ENCODE measurements around the gene GNA15.

The GNA15 gene

DNA sequence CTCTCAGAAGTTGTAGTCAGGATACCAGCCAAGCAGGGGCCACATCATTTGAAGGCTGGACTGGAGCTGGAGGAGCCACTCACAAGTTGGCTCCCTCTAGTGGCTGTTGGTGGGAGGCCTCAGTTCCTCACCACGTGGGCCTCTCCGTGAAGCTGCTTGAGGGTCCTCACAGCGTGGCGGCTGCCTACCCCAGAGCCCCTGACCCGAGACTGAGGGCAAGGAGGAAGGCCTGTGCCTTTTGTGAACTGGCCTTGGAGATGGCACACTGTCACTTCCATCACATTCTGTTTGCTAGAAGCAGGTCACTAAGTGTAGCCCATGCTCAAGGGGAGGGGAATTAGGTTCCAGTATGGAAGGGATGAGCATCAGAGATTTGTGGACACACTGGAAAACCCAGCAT, 27.1 kb upstream of the GNA15 start:
- Histone ChIP-seq H3K27ac (ENCODE audit: low read depth, low read length) (no peak overlapping the region), H3K9ac (ENCODE audit: low read depth, low read length) (no peak overlapping the region), H3K4me1 (ENCODE audit: control insufficient read depth, insufficient read depth, low read length) (no peaks in the 10 kb centered on the region), H3K36me3 (ENCODE audit: control insufficient read depth, insufficient read depth, low read length) (no peaks in the 10 kb centered on the region), H3K4me3 (ENCODE audit: low read depth, low read length) (no peak overlapping the region), H3K27me3 (ENCODE audit: control insufficient read depth, insufficient read depth, low read length) (no peaks in the 10 kb centered on the region), H3K9me3 (ENCODE audit: control insufficient read depth, insufficient read depth, low read length) (no peaks in the 10 kb centered on the region)

DNA sequence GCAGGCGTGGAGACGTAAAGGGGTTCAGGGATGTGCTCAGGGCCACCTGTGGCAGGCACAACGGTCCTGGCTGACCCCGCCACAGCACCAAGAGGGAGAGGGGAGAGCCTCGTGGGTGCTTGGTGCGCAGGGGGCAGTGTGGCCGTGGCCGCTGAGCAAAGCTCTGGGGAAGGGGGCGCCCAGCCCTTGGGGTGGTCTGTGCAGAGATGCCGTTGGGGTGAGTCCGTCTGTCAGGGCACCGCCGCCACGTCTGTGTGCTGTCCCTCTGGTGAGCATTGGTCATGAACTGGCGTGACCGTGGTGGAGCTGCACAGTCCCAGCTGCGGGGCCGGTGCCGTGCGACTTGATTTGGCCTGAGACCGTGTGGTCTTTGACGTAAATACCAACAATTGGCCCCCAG, 26.3 kb upstream of the GNA15 start:
- no peak overlapping the region for H3K4me3 ChIP-seq (ENCODE audit: low read depth, low read length)
- no peaks in the 10 kb centered on the region for H3K36me3 ChIP-seq (ENCODE audit: control insufficient read depth, insufficient read depth, low read length)
- no peak overlapping the region for H3K9ac ChIP-seq (ENCODE audit: low read depth, low read length)
- no peaks in the 10 kb centered on the region for H3K4me1 ChIP-seq (ENCODE audit: control insufficient read depth, insufficient read depth, low read length)
- no peaks in the 10 kb centered on the region for H3K27me3 ChIP-seq (ENCODE audit: control insufficient read depth, insufficient read depth, low read length)
- H3K27ac ChIP-seq (ENCODE audit: low read depth, low read length), result no peak overlapping the region
- H3K9me3 ChIP-seq (ENCODE audit: control insufficient read depth, insufficient read depth, low read length), result no peaks in the 10 kb centered on the region

DNA sequence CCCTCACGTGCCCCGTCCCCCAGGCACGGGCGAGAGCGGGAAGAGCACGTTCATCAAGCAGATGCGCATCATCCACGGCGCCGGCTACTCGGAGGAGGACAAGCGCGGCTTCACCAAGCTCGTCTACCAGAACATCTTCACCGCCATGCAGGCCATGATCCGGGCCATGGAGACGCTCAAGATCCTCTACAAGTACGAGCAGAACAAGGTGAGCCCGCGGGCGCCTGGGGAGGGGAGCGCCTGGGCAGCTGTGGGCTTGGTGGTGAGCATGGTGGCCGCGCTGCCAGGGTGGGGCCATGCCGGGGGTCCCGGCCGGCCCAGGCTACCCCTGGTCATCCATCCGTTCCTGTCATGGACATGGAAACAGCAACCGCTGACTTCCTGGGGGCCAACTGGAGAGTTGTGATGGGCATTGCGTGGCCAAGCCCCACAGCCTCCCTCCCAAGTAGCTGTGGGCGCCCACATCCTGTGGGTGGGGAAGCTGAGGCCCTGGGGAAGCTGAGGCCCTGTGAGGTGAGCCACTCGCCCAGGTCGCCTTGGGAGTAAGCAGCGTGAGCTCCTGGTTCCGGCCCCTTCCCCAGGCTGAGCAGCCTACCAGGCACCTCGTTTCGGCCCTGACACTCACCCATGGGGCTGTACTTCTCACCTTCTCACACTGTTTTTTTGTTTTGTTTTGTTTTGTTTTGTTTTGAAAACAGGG, 25.6 kb upstream of the GNA15 start:
- no peaks in the 10 kb centered on the region for H3K4me1 ChIP-seq (ENCODE audit: control insufficient read depth, insufficient read depth, low read length)
- no peak overlapping the region for H3K9ac ChIP-seq (ENCODE audit: low read depth, low read length)
- H3K9me3 ChIP-seq (ENCODE audit: control insufficient read depth, insufficient read depth, low read length), result no peaks in the 10 kb centered on the region
- H3K27me3 ChIP-seq (ENCODE audit: control insufficient read depth, insufficient read depth, low read length), result no peaks in the 10 kb centered on the region
- H3K27ac ChIP-seq (ENCODE audit: low read depth, low read length), result no peak overlapping the region
- H3K4me3 ChIP-seq (ENCODE audit: low read depth, low read length), result no peak overlapping the region
- H3K36me3 ChIP-seq (ENCODE audit: control insufficient read depth, insufficient read depth, low read length), result no peaks in the 10 kb centered on the region

DNA sequence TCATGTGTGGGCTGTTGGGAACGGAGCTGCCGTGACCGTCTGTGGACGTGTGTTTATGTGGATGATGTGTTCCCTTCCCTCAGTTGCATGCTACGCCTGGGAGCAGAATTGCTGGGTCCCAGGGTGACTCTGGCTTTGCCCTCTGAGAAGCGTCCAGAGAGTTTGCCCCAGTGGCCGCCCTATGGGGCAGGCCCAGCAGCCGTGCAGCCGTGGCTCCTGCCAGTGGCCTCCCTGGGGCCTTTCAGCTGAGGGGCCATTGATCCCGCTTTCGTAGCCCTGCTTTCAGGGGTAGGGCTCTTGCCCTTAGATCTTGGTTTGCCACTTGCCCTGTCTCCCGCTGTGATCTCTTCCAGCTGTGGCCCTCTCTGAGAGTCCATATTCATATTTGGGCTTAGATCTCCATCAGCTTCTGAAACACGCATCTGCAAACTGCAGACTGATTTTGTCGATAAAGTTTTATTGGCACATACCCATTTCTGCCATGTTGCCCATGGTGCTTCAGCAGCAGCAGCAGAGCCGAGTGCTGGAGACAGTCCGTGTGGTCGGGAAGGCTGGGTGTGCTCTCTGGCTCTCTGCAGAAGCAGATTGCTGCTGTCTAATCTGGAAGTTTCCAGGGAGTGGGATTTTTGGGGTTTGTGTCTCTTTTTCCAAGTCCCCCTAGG, 24.1 kb upstream of the GNA15 start:
- Histone ChIP-seq H3K9me3 (ENCODE audit: control insufficient read depth, insufficient read depth, low read length) (no peaks in the 10 kb centered on the region), H3K36me3 (ENCODE audit: control insufficient read depth, insufficient read depth, low read length) (no peaks in the 10 kb centered on the region), H3K4me1 (ENCODE audit: control insufficient read depth, insufficient read depth, low read length) (no peaks in the 10 kb centered on the region), H3K27ac (ENCODE audit: low read depth, low read length) (no peak overlapping the region), H3K9ac (ENCODE audit: low read depth, low read length) (no peak overlapping the region), H3K4me3 (ENCODE audit: low read depth, low read length) (no peak overlapping the region), H3K27me3 (ENCODE audit: control insufficient read depth, insufficient read depth, low read length) (no peaks in the 10 kb centered on the region)

DNA sequence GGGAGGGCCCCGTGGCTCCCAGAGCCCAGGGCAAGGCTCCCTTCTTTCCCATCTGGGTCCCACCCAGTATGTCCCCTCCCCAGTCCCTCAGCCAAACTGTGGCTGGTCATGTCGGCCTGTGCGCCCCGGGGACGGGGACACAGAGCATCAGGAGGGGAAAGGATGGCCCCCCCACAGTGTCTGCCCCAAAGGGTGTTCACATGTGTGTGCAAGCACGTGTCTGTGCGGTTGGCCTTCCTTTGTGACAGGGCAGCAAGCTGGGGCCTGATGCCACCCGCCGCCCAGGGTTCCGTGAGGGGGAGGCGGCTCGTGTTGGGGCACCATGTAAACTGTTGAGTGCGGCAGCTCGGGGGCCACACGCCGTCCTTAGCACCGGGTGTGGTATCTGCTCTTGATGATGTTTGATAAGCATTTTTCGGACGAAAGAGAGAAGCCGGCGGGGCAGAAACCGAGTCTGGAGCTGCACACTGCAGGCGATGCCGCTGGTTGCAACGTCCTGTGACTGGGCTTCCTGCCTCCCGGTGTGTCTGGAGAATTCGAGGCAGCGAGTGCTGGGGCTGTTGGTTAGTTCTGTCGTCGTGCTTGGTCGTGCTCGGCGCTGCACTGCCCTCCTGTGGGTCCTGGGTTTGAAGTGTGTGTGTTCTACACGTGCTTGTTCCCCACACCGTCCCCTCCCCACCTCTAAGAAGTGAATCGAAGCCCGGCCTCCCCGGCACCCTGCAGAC, 23.3 kb upstream of the GNA15 start:
- no peaks in the 10 kb centered on the region for H3K4me1 ChIP-seq (ENCODE audit: control insufficient read depth, insufficient read depth, low read length)
- H3K36me3 ChIP-seq (ENCODE audit: control insufficient read depth, insufficient read depth, low read length), result no peaks in the 10 kb centered on the region

DNA sequence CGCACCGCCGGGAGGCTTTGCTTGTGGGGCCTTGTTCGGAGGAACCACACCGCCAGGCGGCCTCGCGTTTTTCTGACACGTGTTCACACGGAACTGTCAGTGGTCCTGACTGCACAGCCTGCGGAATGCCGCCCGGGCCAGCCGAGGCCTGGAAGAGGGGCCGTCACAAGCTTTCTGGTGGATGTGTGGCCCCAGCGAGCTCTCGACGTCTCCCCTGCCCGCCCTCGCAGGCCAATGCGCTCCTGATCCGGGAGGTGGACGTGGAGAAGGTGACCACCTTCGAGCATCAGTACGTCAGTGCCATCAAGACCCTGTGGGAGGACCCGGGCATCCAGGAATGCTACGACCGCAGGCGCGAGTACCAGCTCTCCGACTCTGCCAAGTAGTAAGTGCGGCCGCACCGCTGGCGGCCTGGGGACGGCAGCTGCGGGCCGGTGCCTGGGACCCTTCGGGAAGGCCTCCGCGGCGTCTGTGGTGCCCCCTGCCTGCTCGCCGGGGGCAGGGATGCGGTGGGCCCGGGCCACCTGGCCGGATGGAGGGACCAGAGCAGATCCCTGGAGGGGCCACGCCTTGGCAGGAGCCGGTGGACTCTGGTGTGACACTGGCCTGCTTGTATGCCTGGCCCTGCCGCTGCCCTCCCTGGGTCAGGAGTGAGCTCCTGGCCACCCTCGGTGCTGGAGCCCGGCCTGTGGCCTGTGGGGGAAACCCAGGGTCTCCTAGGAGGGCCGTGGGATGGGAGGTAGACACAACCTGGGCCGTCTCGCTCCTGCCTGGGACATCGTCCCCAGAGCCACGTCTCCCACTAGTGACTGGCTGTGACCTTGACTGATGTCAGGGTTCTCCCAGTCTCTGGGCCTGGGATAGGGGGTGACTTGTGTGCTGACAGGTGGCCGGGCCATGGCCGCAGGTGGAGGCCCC, 22.5 kb upstream of the GNA15 start:
- Histone ChIP-seq H3K27me3 (ENCODE audit: control insufficient read depth, insufficient read depth, low read length) (no peaks in the 10 kb centered on the region), H3K4me1 (ENCODE audit: control insufficient read depth, insufficient read depth, low read length) (no peaks in the 10 kb centered on the region), H3K27ac (ENCODE audit: low read depth, low read length) (no peak overlapping the region), H3K4me3 (ENCODE audit: low read depth, low read length) (no peak overlapping the region), H3K9ac (ENCODE audit: low read depth, low read length) (no peak overlapping the region), H3K36me3 (ENCODE audit: control insufficient read depth, insufficient read depth, low read length) (no peaks in the 10 kb centered on the region), H3K9me3 (ENCODE audit: control insufficient read depth, insufficient read depth, low read length) (no peaks in the 10 kb centered on the region)

More for the DNA sequence above, 23.3 kb upstream of the GNA15 start:
- H3K27ac ChIP-seq (ENCODE audit: low read depth, low read length), result no peak overlapping the region
- H3K9me3 ChIP-seq (ENCODE audit: control insufficient read depth, insufficient read depth, low read length), result no peaks in the 10 kb centered on the region
- H3K9ac ChIP-seq (ENCODE audit: low read depth, low read length), result no peak overlapping the region
- H3K27me3 ChIP-seq (ENCODE audit: control insufficient read depth, insufficient read depth, low read length), result no peaks in the 10 kb centered on the region
- H3K4me3 ChIP-seq (ENCODE audit: low read depth, low read length), result no peak overlapping the region

DNA sequence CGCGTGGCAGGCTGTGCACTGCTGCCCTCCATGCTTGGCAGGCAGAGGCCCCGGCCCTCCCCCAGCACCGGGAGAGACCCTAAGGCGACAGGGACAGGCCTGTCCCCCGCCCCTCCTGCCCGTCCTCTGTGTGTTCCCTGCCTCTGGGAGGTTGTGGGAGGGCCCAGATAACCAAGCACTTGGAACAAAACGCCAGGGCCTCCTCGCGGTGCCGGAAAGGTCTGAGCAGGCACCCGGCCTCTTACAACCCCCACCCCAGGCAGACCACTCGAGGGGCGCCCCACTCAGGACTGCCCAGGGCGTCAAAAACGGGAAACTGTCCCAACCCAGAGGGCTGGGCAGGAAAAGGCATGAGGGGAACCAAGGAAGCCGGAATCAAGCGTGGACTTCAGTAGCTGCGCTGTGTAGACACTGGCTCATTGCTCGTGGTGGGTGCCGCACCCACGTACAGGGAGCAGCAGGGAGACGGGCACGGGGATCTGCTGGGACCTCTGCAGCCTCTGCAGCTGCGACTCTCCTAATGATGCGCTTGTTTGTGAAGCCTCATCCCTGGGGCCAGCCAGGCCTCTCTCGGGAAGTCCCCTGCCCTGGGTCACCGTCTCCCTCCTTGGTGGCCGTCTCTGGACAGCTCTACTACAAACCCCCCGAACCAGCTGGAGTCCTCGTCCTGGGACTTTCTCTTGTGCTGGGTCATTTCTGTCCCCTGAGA, 21.7 kb upstream of the GNA15 start:
- no peak overlapping the region for H3K27ac ChIP-seq (ENCODE audit: low read depth, low read length)
- H3K4me1 ChIP-seq (ENCODE audit: control insufficient read depth, insufficient read depth, low read length), result no peaks in the 10 kb centered on the region
- no peak overlapping the region for H3K4me3 ChIP-seq (ENCODE audit: low read depth, low read length)
- H3K36me3 ChIP-seq (ENCODE audit: control insufficient read depth, insufficient read depth, low read length), result no peaks in the 10 kb centered on the region
- H3K9ac ChIP-seq (ENCODE audit: low read depth, low read length), result no peak overlapping the region
- H3K27me3 ChIP-seq (ENCODE audit: control insufficient read depth, insufficient read depth, low read length), result no peaks in the 10 kb centered on the region
- no peaks in the 10 kb centered on the region for H3K9me3 ChIP-seq (ENCODE audit: control insufficient read depth, insufficient read depth, low read length)

DNA sequence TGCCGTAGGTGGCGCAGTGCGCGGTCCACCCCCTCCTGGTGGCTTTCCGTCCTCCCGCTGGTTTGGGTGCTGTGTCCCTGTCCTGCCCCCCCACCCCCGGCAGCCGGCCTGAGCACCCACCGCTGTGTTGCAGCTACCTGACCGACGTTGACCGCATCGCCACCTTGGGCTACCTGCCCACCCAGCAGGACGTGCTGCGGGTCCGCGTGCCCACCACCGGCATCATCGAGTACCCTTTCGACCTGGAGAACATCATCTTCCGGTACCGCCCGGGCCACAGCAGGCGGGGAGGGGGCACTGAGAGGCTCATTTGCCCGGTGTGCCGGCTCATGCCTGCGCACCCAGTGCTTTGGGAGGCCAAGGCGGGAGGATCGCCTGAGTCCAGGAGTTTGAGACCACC, 21.0 kb upstream of the GNA15 start:
- Histone ChIP-seq H3K4me3 (ENCODE audit: low read depth, low read length) (no peak overlapping the region), H3K9ac (ENCODE audit: low read depth, low read length) (no peak overlapping the region), H3K9me3 (ENCODE audit: control insufficient read depth, insufficient read depth, low read length) (no peaks in the 10 kb centered on the region), H3K27ac (ENCODE audit: low read depth, low read length) (no peak overlapping the region), H3K27me3 (ENCODE audit: control insufficient read depth, insufficient read depth, low read length) (no peaks in the 10 kb centered on the region), H3K36me3 (ENCODE audit: control insufficient read depth, insufficient read depth, low read length) (no peaks in the 10 kb centered on the region), H3K4me1 (ENCODE audit: control insufficient read depth, insufficient read depth, low read length) (no peaks in the 10 kb centered on the region)

DNA sequence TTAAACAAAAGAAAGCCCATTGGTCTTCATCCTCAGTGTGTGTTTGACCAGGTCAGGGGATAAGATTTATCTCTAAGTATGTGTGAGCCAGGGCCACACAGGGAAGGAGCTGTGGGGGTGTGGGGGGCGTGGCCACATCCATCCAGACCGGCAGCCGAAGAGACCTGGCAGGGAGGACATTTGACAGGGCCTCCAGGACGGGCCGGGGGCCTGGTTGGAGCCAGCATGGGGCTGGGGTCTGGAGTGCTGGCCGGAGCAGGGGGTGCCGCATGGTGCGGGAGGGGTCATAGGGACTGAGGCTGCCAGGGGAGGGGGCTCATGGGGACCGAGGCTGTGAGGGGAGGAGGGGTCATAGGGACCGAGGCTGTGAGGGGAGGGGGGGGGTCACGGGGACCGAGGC, 20.4 kb upstream of the GNA15 start:
- H3K9me3 ChIP-seq (ENCODE audit: control insufficient read depth, insufficient read depth, low read length), result no peaks in the 10 kb centered on the region
- no peak overlapping the region for H3K27ac ChIP-seq (ENCODE audit: low read depth, low read length)
- H3K36me3 ChIP-seq (ENCODE audit: control insufficient read depth, insufficient read depth, low read length), result no peaks in the 10 kb centered on the region
- no peaks in the 10 kb centered on the region for H3K27me3 ChIP-seq (ENCODE audit: control insufficient read depth, insufficient read depth, low read length)
- H3K9ac ChIP-seq (ENCODE audit: low read depth, low read length), result no peak overlapping the region
- H3K4me3 ChIP-seq (ENCODE audit: low read depth, low read length), result no peak overlapping the region
- no peaks in the 10 kb centered on the region for H3K4me1 ChIP-seq (ENCODE audit: control insufficient read depth, insufficient read depth, low read length)

DNA sequence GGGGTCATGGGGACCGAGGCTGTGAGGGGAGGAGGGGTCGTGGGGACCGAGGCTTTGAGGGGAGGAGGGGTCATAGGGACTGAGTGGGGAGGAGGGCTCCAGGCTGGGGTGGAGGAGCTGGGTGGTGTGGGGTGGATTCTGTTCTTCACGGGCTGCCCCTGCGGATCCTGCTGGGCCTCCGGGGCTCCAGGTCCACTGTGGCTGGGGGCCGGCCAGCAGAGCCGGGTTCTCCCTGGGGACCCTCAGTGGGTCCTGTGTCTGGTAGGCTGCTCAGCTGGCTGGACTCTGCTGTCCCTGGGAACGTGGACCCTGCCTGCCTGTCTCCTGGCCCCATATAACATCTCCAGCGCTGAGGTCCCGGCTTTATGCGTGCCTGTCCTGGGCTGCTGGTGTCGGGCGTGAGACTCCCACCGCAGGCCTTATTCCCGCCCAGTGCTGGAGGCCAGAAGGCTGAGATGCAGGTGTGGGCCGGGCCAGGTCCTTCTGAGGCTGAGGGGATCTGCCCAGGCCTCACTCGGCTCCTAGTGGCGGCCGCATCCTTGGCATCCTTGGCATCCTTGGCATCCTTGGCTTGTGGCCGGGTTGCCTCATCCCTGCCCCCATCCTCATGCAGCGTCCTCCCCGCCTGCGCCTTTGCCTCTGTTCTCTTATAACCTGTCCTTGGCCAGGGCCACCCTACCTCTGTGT, 19.8 kb upstream of the GNA15 start:
- Histone ChIP-seq H3K27ac (ENCODE audit: low read depth, low read length) (no peak overlapping the region), H3K4me1 (ENCODE audit: control insufficient read depth, insufficient read depth, low read length) (no peaks in the 10 kb centered on the region), H3K27me3 (ENCODE audit: control insufficient read depth, insufficient read depth, low read length) (no peaks in the 10 kb centered on the region)

More for the DNA sequence above, 19.8 kb upstream of the GNA15 start:
- Histone ChIP-seq H3K9ac (ENCODE audit: low read depth, low read length) (no peak overlapping the region), H3K9me3 (ENCODE audit: control insufficient read depth, insufficient read depth, low read length) (no peaks in the 10 kb centered on the region), H3K36me3 (ENCODE audit: control insufficient read depth, insufficient read depth, low read length) (0 out of 2 replicates have a peak, but pooled peaks cover 3% of the 10 kb centered on the region), H3K4me3 (ENCODE audit: low read depth, low read length) (no peak overlapping the region)
